HG03432 (cell line): ENCODE results near the gene ALG1L2.
"Not testable (repeated sequence)": the region's sequence is repeated elsewhere in the genome, so short reads cannot be mapped to it uniquely, and the experiment has no call there.

Source experiments
- ATAC-seq: cut with Tn5 transposase; IDR thresholded peaks from one replicate; pipeline ENCODE4 v1.9.1; 2021; ENCODE audit warnings: mild to moderate bottlenecking, moderate library complexity; ENCODE audit not compliant: unreplicated experiment

Gene ALG1L2

DNA sequence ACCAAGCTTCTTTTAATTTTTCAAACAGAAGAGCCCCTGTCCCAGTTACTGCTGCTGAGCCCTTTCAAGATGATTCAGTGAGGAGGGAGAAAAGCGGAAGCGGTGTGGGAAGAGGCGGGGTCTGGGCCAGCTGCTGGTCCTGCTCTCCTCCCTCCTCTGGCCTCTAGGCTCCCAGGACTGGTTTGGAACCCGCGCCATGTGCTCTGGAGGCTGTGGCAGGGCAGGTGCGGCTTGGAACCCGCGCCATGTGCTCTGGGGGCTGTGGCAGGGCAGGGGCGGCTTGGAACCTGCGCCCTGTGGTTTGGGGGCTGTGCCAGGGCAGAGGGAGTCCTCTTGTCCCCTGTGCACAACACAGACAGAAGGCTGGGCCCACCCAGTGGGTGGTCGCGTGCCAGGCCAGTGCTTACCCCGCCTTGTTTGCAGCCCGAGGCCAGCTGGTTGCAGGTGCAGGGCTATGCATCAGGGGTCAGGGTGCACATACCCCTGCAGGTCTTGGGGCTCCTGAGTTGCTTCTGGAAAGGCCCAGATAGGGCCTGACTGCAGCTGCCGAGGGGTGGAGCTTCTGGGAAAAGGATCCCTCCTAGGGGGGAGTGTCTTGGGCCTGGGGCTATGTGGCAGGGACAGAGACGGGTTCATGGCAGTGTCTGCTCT lies 12.2 kb downstream of the ALG1L2 start:
- peak; percentile 49 for ATAC-seq

DNA sequence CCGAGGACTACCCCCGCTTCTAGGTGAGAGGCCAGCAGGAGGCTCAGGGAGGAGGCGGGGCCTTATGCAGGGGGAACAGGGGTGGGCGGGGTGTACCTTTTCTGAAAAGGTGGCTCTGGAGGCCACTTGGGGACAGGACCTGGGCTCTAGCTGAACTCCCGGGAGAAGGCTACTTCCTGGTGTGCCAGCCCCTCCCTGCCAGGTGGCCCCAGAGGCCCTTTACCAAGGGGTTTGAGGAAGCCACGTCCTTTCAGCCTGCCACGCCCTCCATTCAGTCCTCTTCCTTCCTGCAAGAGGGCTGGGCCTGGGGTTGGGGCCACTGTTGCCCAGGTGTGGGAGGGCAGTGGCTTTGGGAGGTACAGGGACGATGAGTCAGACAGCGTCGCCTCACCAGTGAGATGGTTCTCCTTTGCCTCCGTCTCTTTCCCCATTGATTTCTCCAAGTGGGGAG lies 12.9 kb downstream of the ALG1L2 start:
- ATAC-seq = not testable (repeated sequence)

DNA sequence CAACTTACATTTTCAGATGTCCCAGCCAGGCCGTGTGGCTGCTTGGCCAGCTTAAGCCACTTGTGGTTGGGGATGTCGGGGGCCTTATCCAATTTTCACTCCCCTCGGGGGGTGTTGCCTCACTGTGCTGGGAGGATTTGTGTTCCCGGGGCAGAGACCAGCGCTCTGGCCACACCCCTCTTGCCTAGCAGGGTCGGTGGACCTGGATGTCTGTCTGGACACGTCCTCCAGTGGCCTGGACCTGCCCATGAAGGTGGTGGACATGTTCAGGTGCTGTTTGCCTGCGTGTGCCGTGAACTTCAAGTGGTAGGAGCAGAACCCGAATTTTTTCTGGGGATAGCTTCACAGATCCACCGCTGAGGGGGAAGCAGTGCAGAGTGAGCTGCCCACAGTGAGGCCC lies 14.2 kb downstream of the ALG1L2 start:
- ATAC-seq = not testable (repeated sequence)

DNA sequence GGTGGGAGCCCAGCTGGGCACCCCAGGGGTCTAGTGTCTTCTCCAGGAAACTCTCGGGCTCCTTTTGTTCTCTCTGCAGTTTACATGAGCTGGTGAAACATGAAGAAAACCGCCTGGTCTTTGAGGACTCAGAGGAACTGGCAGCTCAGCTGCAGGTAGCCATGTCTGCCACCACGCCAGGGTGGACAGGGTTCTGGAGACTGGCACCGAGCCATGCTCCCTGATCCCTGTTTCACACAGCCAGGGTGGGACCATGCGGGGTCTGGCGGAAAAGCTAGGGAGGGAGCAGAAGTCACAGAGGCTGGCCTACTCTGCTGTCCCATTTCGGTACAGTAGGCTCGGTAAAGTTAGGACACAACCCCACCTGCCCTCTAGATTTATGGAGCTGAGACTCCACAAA lies 15.5 kb downstream of the ALG1L2 start:
- ATAC-seq = not testable (repeated sequence)

DNA sequence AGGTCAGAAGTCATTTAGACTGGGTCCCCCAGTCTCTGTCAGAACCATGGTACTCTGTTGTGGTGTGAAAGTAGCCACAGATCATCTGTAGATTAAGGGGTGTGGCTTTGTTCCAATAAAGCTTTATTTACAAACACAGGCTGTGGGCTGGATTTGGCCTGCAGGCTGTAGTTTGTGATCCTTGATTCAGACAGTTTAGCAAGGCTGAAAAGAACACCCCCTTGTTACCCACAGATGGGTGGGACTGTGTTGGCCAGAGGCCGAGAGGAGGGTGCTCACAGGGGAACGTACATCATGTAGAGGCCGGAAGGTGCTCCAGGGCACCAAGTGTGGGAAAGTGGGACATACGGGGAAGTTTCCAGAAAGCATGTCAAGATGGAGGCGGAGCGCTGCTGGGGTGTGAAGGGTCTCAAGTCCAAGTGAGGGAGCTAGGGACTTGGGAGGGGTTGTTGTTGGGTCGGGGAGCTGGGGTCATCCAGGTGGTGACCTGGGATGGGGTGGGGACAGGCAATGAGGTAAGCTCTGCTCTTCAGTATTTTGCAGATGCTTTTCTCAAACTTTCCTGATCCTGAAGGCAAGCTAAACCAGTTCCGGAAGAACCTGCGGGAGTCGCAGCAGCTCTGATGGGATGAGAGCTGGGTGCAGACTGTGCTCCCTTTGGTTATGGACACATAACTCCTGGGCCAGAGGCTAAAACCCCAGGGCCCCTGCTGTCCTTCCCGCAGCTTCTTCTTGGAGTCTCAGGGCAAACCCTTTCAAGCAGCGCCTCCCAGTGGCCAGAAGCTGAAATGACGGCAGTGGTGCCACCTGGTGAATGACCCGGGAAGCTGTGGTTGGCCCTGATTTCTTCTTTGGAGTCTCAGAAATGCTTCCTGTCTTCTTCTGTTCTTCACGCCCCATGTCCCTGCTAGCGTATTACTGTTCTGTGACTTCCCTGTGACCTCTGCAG lies 16.3 kb downstream of the ALG1L2 start:
- not testable (repeated sequence) for ATAC-seq

DNA sequence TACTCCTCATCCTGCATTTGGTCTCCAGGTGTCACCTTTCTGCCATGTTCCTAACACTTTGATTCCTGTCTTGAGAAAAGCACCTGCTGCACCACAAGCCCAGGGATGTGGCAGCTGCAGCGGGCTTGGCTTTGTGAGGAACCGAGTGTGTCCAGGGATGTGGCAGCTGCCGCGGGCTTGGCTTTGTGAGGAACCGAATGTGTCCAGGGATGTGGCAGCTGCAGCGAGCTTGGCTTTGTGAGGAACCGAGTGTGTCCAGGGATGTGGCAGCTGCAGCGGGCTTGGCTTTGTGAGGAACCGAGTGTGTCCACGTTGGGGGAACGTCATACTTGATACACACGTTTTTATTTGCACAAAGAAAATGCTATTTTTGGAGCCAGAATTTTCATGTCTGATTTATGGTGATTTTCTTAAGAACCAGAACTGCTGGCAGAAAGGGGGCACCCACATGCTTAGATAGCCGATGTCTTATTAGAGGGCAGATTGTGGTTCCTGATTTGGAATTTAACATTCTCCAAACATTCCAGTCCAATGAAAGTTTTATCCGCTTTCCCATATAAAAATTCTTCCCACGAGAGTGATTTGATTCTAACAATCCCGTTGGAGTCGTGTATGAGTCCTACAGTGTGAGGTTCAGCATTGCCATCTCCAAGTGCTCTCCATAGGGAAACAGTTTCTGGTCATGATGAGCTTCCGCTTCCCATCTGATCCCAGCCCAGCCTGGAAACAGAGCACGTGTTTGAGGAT lies 17.2 kb downstream of the ALG1L2 start:
- not testable (repeated sequence) for ATAC-seq

DNA sequence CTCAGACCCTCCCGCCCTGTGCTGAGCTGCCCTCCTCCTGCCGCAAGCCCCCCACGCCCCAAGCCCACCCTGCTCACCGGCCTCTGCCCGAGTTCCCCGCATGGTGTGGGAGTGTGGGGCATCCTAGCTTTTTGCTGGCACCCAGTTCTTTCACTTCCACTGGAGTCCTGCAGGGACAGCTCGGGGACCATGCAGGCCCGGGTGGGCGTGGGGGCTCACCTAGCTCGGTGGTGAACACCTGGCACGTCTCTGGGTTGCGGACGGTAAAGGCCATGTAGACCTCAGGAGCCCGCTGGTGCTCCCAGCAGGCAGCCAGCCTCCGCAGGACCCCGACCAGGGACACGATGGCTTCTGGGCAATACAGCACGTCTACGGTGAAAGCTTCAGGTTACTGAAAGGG lies 20.9 kb downstream of the ALG1L2 start:
- not testable (repeated sequence) for ATAC-seq

DNA sequence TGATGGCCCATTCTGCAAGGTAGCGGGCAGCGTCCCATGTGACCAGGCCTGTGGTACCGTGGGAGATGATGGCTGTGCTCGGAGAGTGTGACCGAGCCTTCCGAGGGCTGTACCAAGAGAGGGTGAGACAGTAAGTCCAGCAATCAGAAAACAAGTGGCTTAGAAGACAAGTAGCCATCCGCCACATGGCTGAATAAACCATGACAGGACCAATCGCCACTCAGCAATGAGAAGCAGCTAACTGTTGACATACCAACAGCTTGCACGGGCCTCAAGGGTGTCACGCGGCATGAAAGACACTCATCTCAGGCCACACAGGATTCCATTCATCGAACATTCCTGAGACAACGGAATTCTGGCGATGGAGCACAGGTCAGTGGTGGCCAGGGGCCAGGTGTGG lies 22.6 kb downstream of the ALG1L2 start:
- not testable (repeated sequence) for ATAC-seq

DNA sequence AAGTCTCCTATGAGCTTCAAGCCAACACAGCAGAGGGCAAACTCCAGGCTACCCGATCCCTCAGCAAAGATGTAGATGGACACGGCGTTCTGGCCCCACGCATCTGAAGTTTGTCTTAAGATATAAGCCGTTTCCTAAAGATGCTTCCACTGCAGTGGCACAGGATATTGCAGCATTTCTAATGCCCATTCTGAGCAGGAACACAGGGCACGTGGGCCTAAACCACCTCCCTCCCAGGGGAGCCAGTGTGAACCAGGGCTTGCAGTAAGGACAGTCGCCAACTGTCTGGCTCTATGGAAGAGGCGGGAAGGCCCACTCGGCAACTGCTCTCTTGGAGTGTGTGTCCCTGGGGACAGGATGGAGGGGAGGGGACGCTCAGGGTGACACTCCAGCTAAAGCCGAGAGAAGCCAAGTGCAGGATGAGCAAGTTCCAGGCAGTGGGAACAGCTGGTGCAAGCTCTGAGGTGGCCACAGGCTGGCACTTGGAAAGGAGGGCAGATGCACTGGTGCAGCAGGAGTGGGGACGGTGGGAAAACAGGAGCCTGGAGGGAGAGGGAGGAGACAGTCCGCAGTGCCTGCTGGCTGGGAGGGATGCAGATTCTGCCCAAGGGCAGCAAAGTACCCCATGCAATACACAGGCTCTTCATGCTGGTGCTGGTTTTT lies 25.8 kb downstream of the ALG1L2 start:
- ATAC-seq = not testable (repeated sequence)

DNA sequence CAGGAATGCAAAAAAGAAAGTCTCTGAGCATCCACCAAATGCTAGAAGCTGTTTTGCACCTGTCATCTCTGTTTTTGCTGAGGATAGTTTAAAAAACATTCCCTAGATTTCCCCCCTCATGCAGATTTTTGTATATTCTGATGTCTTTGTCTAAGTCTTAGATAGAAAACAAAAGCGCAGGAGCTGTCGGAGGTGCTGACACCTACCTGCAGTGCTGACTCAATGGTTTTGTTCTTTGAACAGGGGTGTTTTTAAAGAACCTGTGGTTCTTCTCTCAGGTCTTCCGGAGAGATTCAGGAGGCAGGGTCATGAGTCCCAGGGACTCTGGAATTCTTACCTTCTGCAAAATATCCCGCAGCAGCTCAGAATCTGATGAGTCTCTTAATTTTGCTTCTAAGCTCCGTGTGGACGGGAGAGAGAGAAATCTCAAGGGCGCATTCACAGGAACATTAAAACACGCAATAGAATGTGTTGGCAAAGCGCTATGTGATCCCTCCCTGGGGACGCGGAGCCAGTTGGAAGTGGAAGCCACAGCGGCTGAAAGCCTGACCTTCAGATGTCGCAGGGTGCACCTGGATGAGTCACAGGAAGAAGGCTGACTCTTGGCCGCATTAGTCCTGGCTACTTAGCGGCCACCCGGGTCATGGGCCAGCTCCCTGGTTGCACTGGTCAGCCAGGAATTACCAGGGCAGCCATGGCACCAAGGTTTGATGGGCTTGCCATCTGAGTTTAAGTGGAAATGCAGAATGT lies 27.4 kb downstream of the ALG1L2 start:
- ATAC-seq = not testable (repeated sequence)

DNA sequence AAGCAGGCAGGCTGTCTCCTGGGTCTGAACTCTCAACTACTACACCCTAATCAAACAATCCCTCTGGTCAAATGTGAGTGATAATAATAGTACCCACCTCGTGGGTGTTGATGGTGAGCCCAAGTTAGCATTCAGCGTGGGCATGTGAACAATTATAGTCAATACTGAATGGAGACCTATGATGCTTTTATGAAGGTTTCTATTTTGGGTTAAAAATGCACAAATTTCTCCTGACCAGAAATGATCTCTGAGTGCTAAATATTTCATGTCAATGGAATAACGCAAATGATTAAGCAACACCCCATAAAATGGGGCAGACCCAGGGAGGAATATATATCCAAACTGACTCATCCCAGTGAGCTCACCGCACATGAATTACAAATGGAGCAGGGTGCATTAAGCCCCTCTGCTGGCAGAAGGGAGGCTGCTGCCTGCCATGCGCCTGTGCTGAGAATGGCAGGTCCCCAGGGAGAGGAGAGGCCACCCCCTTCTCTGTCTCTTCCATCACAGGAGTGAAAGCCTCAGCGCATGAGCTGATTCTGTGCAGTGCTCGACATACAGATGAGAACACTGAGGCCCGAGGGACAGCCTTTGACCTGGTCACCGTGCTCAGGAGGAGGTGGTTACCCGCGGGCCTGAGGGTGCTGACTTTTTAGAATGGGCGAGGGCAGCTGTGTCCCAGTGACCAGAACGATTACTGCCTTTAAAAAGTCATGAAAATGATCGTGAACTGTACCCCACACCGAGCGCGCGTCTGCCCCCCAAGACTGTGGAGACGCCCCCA lies 28.9 kb downstream of the ALG1L2 start:
- ATAC-seq = not testable (repeated sequence)

DNA sequence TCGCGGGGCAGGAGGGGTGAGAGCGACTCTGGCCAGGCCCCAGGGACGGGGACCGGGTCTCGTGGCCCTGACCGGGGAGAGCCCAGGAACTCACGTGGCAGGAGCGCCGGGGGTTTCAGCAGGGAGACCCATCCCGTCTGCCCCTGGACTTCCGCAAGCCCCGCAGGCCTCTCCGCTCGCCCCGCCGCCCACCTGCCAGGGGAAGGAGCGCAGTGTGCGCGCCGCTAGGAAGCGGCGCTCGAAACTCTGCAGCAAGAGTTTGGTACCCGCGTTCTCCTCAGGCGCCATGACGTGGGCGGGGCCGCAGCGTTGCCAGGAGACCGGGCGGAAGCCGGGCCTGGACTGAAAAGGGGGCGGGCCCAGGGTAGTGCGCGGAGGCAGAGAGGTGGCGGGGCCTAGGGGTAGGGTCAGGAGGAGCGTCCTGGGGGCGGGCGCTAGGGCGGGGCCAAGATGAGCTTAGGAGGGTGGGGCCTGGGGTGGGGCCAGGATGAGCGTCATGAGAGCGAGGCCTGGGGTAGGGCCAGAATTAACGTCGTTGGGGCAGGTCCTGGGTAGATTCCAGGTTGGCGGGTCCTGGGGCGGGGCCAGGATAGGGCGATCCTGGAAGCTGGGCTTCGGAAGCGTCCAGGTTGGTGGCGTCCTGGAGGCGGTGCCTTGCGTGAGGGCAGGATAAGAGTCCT lies 29.7 kb downstream of the ALG1L2 start:
- ATAC-seq = peak; percentile 100

DNA sequence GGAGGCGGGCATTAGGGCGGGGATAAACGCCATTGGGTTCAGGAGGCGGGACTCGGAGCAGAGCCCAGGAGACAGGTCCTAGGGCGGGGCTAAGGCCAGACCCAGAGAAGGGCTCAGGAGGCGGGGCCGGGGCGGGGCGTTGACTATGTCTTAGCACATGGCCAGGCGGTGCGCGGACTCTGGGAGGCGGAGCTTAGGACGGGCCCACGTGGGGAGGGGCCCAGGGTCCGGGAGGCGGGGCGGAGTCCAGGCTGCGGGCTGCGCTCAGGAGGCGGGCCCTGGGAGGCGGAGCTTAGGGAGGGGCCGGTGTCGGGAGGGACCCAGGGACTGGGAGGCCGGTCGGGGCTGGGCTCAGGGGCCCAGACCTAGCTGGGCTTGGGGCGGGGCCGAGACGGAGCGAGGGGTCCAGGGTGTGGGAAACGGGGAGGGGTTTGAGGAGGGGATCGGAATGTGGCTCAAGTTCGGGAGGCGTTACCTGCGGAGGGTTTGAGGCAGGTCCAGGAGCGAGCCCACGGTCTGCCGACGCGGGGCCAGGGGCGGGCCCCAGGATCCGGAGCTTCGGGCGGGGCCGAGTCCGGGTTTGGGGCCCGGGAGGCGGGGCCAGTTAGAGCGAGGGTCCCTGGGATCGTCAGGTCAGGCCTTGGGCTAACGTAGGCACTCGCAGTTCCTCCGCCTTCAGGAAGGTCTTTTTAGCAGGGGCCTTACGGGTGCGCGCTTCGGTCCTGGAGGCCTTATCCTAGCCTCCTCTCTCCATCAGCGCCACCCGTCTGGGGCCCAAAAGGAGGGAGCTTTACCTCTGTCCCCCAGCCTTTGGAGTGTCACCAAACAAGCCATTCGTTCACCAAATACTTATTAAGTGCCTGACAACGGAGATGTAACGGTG lies 30.5 kb downstream of the ALG1L2 start:
- ATAC-seq = peak; percentile 54

DNA sequence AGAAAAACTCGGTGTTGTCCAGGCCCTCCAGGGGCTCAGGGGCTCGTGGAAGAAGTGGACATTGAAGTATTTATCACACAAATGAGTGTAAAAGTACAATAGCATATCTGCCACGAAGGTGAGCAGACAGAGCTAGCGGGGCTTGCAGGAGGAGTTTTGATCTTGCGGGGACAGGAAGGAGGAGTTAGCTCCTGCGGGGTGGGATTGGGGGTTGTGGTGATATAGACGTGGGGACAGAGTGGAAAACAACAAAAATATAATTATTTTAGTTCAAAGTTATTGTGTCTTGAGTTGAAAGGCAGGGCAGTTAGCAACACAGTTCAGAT lies 31.1 kb downstream of the ALG1L2 start:
- not testable (repeated sequence) for ATAC-seq

DNA sequence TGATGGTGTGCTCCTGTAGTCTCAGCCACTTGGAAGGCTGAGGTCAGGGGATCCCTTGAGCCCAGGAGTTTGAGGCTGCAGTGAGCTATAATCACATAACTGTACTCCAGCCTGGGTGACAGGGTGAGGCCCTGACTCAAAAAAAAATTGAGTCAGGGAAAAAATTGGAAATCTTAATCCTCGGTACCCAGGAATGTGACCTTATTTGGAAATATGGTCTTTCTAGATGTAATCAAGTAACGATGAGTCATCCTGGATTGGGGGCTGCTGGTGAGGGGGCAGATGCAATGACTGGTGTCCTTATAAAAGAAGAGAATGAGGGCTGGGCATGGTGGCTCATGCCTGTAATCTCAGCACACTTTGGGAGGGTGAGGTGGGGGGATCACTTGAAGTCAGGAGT lies 33.8 kb downstream of the ALG1L2 start:
- not testable (repeated sequence) for ATAC-seq

DNA sequence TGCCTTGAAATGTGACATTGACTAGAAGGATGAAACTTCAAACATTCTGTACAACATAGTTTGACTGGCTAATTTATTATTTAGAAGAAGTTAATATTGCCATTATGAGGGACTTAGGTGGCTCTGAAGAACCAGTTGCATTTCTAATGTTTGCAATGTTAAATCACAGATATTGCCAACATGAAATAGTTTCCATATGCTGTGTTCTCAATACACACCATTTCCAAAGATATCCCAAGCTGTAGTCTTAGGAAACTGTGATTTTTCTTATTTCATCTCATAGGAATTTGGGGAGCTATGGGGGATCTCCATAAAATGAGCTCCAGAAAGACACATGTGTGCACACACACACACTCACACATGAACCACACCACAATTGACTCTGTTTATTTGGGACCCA lies 36.3 kb downstream of the ALG1L2 start:
- no peak for ATAC-seq

DNA sequence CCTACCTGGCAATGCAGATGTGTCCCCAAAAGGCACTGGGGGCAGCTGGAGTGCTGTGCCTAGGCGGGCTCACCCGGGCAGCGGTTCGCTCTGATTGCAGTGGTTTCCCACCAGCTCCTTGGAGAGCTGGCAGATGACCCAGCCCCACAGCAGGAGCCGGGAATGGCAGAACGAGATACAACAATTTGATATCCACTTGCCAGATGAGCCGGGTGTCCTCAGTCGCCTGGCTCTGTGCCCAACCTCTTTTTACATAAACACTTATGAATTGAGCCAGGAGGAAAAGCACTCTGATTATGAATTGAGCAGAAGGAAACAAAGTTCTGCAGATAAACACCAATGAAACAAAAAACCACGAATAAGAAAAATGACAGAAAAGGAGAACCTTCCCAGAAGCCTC lies 38.2 kb downstream of the ALG1L2 start:
- ATAC-seq = not testable (repeated sequence)

DNA sequence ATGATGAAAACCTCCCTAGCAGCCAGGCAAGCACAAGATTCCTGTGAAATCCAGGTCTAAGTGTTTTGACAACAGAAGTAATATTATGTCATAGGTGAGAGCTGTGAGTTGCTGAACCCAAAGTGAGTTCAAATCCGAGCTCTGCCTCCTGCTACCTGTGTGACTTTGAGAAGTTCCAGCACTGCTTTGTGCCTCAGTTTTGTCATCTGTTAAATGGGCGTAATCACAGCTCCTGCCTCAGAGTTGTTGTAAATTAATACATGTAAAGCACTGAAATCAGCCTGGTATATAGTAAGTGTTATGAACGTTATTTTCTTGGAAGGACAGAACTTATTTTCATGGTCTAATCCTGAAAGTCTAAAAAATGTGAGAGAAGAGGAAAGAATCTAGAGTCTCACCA lies 38.7 kb downstream of the ALG1L2 start:
- not testable (repeated sequence) for ATAC-seq
